T-helper 1 cell treated with Interleukin-12 subunit alpha and Interleukin-12 subunit beta and Interleukin-4 antibody, amounts not matched to agents 30 μg/mL and 1 μg/mL, for 36 hours (primary cell): ENCODE results near the gene TNFAIP8.

Source experiments
- H3K27ac Mint-ChIP-seq: one replicate; pipeline ENCODE4 v1.8.0; 2021; ENCODE audit warnings: mild to moderate bottlenecking, mixed read lengths
- H3K27me3 Mint-ChIP-seq: one replicate; pipeline ENCODE4 v1.8.0; 2021; ENCODE audit warnings: low read depth, mixed read lengths
- H3K36me3 Mint-ChIP-seq: one replicate; pipeline ENCODE4 v1.8.0; 2021; ENCODE audit warnings: low read depth, mixed read lengths
- H3K4me1 Mint-ChIP-seq: one replicate; pipeline ENCODE4 v1.8.0; 2021; ENCODE audit warnings: low read depth, mixed read lengths
- H3K4me3 Mint-ChIP-seq: one replicate; pipeline ENCODE4 v1.8.0; 2021; ENCODE audit warnings: mild to moderate bottlenecking, moderate library complexity, mixed read lengths
- H3K9me3 Mint-ChIP-seq: one replicate; pipeline ENCODE4 v1.8.0; 2021; ENCODE audit warnings: mixed read lengths

TNFAIP8 gene

DNA sequence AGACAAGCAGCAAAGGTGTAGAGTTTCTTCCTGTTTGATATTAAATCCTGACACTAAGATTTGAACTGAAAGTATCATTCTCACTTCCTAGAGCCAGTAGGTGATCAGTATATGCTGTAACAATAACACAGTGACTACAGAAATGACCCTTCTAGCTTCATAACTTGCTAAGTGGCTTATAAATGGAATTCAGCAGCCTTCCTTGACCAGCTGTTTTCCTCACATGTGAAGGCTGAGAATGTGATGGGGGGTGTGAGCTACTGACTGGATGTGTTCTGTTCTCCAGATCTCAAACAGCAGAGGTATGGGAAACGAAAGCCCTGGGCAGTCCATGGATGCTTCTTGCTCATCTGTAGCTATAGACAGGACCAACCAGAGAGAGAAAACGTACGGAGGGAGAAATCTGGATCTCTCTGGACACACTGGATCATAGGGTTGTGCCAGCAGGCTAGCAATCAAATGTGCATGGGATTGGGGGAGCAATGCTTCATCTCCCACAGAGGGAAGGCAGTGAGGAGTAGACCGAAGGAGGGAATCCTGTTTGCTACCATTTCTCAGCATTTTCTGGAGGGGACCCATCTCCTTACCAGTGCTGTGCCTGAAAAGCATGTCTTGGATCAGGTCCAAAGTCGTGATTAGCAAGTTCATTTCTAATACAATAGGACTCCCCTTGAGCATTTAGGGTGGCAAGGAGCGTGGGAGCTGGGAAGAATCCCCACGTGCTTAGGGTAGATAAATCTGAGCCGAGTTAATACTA, 39.4 kb downstream of the TNFAIP8 start:
- Mint-ChIP-seq H3K4me1 (peaks cover 60% of the 10 kb centered on the region), H3K4me3 (no peak overlapping the region), H3K9me3 (no peaks in the 10 kb centered on the region), H3K27ac (peak overlapping the region; percentile 71), H3K36me3 (peaks cover 47% of the 10 kb centered on the region), H3K27me3 (no peaks in the 10 kb centered on the region)

DNA sequence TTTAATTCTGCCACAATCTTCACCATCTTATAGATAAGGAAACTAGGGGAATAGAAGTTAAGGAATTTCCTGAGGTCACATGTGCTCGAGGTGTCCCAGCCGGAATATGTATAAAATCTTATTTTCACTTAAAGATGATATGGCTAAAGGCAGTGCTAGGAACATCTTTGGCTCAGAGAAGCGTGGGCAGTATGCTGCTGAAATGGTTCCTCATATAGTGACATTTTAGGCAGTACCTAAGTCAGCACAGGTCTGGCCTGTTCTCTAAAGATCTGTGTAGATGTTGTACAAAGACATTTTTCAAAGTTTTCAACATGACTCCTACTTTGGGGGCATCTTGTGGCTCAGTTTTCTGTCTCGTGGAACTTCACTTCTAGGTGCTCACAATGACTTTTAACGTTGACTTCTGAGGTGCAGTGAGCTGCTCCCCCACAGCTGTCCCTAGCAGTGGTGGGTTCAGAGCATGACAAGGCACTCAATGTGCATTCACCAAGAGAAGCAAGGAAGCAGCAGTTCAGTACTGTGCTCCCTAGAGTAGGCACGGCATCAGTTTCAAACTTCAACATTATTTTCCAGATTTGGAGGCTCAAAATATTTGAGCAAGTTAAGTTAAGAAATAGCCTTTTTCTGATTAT, 40.3 kb downstream of the TNFAIP8 start:
- Mint-ChIP-seq H3K9me3 (no peaks in the 10 kb centered on the region), H3K27me3 (no peaks in the 10 kb centered on the region), H3K4me3 (peak overlapping the region; percentile 9), H3K36me3 (peaks cover 44% of the 10 kb centered on the region), H3K4me1 (peaks cover 55% of the 10 kb centered on the region), H3K27ac (peak overlapping the region; percentile 70)

GRCh38 chr5:119397518-119398380, 41.9 kb downstream of the TNFAIP8 start:
- Mint-ChIP-seq H3K27ac (peak overlapping the region; percentile 74), H3K4me3 (peak overlapping the region; percentile 10), H3K9me3 (no peaks in the 10 kb centered on the region), H3K36me3 (peaks cover 39% of the 10 kb centered on the region), H3K27me3 (no peaks in the 10 kb centered on the region), H3K4me1 (peaks cover 48% of the 10 kb centered on the region)

DNA sequence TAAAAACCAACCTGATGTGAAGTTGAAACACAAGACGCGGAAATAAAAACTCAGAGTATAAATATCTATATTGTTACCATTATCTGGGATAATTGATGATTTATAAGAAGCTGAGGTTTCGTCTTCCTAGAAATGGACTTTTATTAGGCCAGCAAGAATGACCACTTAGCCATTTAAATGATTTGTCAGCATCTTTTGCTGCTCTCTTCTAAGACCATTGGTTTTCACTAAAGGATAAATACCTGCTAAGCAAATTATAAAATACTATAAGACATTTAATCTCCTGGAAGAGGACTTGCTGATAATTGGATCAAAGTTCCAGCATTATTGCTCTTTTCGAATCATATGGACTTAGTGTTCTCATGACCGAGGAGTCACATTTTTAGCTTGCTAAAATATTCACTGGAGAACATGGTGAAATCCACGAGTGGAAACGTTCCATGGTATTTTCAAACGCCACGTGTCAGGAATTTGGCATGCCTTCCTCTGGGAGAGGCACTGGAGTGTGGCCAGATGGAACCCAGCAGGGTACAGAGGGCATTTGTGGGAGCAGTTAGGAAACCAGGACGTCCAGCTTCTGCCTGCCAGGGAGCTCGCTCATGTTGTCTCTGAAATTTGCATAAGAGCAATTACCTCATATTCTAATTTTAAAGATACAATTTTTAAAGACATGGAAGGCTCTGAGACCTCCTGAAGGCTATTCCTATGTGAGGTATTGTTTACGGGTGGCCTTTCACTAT, 43.1 kb downstream of the TNFAIP8 start:
- Mint-ChIP-seq H3K4me1 (peaks cover 39% of the 10 kb centered on the region), H3K4me3 (no peak overlapping the region)

GRCh38 chr5:119400245-119400644, 44.4 kb downstream of the TNFAIP8 start:
- Mint-ChIP-seq H3K4me3 (no peak overlapping the region), H3K27me3 (no peaks in the 10 kb centered on the region), H3K36me3 (peaks cover 19% of the 10 kb centered on the region), H3K9me3 (no peaks in the 10 kb centered on the region), H3K27ac (no peak overlapping the region), H3K4me1 (peaks cover 32% of the 10 kb centered on the region)

More for the DNA sequence above, 43.1 kb downstream of the TNFAIP8 start:
- Mint-ChIP-seq H3K27me3 (no peaks in the 10 kb centered on the region), H3K36me3 (peaks cover 27% of the 10 kb centered on the region), H3K9me3 (no peaks in the 10 kb centered on the region), H3K27ac (no peak overlapping the region)

DNA sequence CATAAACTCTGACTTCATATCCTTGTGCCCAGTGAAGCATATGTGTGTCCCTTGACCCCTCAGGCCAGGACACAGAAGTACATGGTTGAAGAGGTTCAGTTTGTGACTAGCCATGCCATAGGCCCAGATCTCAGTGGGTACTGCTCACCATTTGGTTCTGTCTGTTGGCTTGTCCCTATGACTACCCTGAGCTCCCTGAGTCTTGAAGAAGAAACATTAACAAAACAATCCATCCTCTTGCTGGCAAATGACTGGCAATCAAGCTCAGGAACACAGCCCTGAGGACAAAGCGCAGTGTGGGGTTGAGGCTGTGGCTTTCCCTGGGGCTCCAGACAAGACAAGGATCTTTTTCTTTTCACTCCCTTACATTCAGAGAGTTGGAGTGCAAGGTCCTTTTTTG, 46.3 kb downstream of the TNFAIP8 start:
- no peak overlapping the region for H3K4me3 Mint-ChIP-seq
- H3K27me3 Mint-ChIP-seq, result no peaks in the 10 kb centered on the region
- H3K9me3 Mint-ChIP-seq, result no peaks in the 10 kb centered on the region
- H3K27ac Mint-ChIP-seq, result no peak overlapping the region
- H3K36me3 Mint-ChIP-seq, result peaks cover 6% of the 10 kb centered on the region
- H3K4me1 Mint-ChIP-seq, result peaks cover 22% of the 10 kb centered on the region

- Mint-ChIP-seq H3K9me3 (no peaks in the 10 kb centered on the region), H3K4me1 (peaks cover 19% of the 10 kb centered on the region), H3K27me3 (no peaks in the 10 kb centered on the region), H3K4me3 (no peak overlapping the region), H3K36me3 (peaks cover 3% of the 10 kb centered on the region), H3K27ac (no peak overlapping the region)
Observed at GRCh38 chr5:119402555-119402954, 46.7 kb downstream of the TNFAIP8 start.

GRCh38 chr5:119404033-119404432, 48.2 kb downstream of the TNFAIP8 start:
- Mint-ChIP-seq H3K4me1 (peaks cover 14% of the 10 kb centered on the region), H3K36me3 (no peaks in the 10 kb centered on the region), H3K27me3 (no peaks in the 10 kb centered on the region), H3K9me3 (no peaks in the 10 kb centered on the region), H3K4me3 (no peak overlapping the region), H3K27ac (no peak overlapping the region)

GRCh38 chr5:119405419-119405818, 49.6 kb downstream of the TNFAIP8 start:
- Mint-ChIP-seq H3K27me3 (no peaks in the 10 kb centered on the region), H3K27ac (no peak overlapping the region), H3K9me3 (no peaks in the 10 kb centered on the region), H3K4me3 (no peak overlapping the region), H3K36me3 (no peaks in the 10 kb centered on the region), H3K4me1 (peaks cover 16% of the 10 kb centered on the region)

- Mint-ChIP-seq H3K36me3 (no peaks in the 10 kb centered on the region), H3K27ac (no peak overlapping the region), H3K4me1 (peaks cover 27% of the 10 kb centered on the region), H3K9me3 (no peaks in the 10 kb centered on the region), H3K27me3 (no peaks in the 10 kb centered on the region), H3K4me3 (no peak overlapping the region)
Observed at GRCh38 chr5:119406551-119407110, 50.8 kb downstream of the TNFAIP8 start.

DNA sequence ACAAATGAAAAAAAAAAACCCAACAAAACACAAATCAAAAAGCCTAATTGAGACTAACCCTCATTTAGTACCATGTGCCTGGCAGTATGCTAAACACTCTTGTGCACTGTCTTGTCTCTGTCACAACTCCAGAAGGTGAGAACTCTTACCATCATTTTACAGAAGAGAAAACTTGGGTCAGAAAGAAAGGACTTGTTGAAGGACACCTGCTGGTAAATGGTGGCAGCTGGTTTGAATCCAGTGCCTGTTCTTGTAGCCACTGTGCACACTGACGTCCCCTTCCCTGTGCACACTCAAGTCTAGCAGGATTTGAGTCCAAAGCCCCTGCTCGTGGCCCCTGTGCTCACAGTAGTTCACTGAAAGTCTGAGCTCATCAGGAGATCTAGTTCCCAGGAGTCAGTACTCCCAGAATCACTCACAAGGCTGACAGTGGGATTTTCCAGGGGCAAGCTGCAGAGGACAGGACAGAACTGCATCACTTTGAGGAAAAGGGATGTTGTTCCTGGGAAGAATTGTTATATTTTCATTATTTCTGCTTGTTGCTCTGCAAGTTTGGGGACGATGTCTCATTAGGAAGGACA, 53.5 kb downstream of the TNFAIP8 start:
- Mint-ChIP-seq H3K27ac (no peak overlapping the region), H3K4me1 (peaks cover 35% of the 10 kb centered on the region), H3K27me3 (peaks cover 3% of the 10 kb centered on the region), H3K9me3 (no peaks in the 10 kb centered on the region), H3K36me3 (no peaks in the 10 kb centered on the region), H3K4me3 (no peak overlapping the region)

DNA sequence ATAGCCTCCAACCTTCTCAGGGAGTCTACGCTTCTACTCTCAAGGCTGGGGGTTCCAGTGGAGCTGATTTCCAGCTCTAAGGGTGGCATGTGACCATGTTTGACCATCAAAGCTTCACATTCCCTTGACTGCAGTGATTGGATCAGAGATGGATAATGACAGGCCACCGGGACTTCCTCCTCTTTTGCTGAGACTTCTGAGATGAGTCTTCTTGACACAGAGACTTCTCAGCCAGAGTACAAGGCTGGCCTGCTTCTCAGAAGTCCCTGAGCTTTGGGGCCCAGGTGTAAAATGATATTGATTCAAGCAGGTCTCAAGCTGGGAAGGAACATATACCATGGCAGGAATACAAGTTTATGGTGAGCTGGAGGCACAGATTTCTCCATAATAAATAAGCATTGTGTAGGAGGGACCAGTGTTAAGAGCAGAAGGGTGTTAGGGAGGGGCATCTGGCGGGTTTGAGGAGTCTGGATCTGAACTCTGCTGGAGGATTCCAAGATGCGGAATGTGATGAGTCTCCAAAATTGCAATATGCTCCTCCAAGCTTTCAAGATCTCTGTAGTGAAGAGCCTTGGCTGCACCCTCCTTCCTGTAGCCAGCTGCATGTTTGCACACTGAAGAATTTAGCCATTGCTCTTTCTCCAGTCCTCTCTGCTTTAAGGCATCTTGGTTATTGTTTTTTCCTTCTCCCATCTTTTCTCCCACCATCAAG, 54.8 kb downstream of the TNFAIP8 start:
- H3K4me3 Mint-ChIP-seq, result no peak overlapping the region
- peaks cover 3% of the 10 kb centered on the region for H3K27me3 Mint-ChIP-seq
- peaks cover 34% of the 10 kb centered on the region for H3K4me1 Mint-ChIP-seq
- no peaks in the 10 kb centered on the region for H3K9me3 Mint-ChIP-seq
- H3K36me3 Mint-ChIP-seq, result no peaks in the 10 kb centered on the region
- no peak overlapping the region for H3K27ac Mint-ChIP-seq
